ENCODE data around the gene B4GALNT4.

The B4GALNT4 gene

DNA sequence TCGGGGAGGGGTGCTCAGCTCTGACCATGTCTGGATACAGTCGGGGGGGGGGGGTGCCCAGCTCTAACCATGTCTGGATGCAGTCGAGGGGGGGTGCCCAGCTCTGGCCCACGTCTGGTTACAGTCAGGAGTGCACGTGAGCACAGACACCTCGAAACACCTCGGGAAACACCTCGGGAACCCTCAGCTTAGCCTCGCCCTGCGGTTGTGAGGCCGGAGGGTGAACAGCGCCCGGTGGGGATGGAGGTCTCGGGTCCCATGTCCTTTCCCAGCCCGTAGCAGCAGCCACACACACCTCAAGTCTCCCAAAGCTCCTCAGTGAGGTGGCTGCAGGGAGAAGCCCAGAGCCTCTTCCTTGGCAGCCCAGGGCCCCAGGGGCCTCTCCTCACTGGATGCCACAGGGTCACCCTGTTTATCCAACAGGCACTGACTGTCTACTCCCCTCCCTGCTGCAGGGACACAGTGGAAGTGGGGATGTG is 43.4 kb downstream of the B4GALNT4 start:
- peak overlapping the region; percentile 60 for H3K27ac ChIP-seq
- TF ChIP-seq, protein P1, sequence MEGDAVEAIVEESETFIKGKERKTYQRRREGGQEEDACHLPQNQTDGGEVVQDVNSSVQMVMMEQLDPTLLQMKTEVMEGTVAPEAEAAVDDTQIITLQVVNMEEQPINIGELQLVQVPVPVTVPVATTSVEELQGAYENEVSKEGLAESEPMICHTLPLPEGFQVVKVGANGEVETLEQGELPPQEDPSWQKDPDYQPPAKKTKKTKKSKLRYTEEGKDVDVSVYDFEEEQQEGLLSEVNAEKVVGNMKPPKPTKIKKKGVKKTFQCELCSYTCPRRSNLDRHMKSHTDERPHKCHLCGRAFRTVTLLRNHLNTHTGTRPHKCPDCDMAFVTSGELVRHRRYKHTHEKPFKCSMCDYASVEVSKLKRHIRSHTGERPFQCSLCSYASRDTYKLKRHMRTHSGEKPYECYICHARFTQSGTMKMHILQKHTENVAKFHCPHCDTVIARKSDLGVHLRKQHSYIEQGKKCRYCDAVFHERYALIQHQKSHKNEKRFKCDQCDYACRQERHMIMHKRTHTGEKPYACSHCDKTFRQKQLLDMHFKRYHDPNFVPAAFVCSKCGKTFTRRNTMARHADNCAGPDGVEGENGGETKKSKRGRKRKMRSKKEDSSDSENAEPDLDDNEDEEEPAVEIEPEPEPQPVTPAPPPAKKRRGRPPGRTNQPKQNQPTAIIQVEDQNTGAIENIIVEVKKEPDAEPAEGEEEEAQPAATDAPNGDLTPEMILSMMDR (conservative IDR thresholded peaks at IDR 0.05; ENCODE audit: low read depth): no peak
- no peak for DNase-seq (ENCODE audit: low spot score)
- ChIA-PET CTCF (interaction anchor here (1.2 kb wide), 2 partner anchors 36 to 106 kb away, joined by 3 to 4 read pairs; no protein-coding TSS in a partner anchor), POLR2A (ENCODE audit: low non-redundant PET) (interaction anchor here (0.7 kb wide), 1 partner anchor 122 kb away, joined by 3 read pairs; no protein-coding TSS in a partner anchor)

DNA sequence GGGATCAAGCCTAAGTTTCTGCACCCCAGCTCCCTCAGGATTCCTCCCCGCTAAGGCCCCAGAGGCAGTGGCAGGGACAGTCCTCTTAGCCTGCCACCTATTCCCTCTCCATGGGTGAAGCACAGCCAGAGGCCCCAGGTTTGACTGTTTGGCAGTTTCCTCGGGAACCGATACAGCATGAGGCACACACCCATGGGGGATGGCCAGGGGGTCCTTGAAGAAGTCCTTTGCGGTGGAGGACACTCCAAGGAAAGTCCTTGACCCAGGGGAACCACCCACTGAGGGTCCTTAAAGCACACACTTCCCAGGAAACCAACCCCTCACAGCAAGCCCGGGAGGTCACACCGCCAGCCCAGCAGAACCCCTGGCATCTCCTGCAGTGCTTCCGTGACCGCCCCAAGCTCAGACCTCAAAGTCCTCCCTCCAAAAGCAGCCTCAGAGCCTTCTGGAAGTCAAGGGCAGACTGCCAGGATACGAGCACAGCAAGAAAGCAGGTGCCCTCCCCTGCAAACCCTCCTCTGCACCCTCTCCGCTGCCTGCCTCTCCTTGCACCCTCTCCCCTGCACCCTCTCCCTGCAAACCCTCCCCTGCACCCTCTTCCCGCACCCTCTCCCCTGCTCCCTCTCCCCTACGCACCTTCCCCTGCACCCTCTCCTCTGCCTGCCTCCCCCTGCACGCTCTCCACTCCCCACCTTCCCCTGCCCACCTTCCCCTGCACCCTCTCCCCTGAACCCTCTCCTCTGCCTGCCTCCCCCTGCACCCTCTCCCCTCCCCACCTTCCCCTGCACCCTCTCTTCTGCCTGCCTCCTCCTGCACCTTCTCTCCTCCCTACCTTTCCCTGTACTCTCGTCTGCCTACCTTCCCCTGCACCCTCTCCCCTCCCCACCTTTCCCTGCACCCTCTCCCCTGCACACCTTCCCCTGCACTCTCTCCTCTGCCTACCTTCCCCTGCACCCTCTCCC is 44.1 kb downstream of the B4GALNT4 start:
- TF ChIP-seq, protein P1 (conservative IDR thresholded peaks at IDR 0.05; ENCODE audit: low read depth): no peak
- no peak for DNase-seq (ENCODE audit: low spot score)
- ChIA-PET CTCF (interaction anchor here (1.2 kb wide), 2 partner anchors 35 to 106 kb away, joined by 3 to 4 read pairs; no protein-coding TSS in a partner anchor), POLR2A (ENCODE audit: low non-redundant PET) (interaction anchor here (0.7 kb wide), 1 partner anchor 121 kb away, joined by 3 read pairs; no protein-coding TSS in a partner anchor)
- H3K27ac ChIP-seq: peak overlapping the region; percentile 60

DNA sequence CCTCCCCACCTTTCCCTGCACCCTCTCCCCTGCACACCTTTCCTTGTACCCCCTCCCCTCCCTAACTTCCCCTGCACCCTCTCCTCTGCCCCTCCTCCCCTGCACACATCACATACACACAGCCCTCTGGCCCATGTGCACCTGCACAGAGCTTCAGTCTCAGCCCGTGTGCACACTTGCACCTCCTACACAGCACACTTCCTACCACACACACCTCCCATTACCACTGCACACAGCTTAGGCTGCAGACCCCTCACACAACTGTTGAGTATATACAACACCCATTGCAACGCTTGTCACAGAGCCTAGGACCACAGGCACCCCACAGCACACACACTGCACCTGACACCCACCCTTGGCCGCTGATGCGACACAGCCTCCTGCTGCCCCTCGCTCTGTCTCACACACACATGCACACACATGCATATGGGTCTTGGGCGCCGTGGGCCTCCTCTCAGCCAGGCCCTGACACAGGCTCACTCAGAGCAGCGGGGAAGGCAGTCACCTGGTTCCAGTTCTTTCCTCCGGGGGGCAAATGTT is 45.1 kb downstream of the B4GALNT4 start:
- H3K27ac ChIP-seq: peak overlapping the region; percentile 61
- DNase-seq (ENCODE audit: low spot score): no peak
- TF ChIP-seq, protein P1 (conservative IDR thresholded peaks at IDR 0.05; ENCODE audit: low read depth): no peak
- CTCF ChIA-PET: interaction anchor here (0.7 kb wide), 1 partner anchor 40 kb away, joined by 3 read pairs; no protein-coding TSS in a partner anchor
- POLR2A ChIA-PET (ENCODE audit: low non-redundant PET): no interaction called here

DNA sequence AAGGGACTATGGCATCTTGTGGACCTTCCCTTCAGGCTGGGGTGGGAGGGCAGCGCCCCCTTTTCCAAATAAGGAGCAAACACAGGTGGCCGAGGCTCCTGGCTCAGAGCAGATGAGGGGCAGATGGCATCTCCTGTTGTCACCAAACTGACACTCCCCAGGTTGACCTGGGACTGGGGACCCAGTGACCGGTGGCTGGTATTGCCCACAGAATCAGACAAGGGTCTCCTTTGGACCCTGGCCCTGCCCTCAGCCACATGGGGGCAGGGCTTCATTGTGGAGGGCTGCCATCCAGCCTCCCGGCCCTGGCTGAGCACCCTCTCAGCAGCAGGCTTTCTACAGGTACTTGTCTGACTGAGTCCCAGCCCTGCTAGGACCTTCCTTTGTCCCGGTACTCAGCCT is 46.3 kb downstream of the B4GALNT4 start:
- no peak for DNase-seq (ENCODE audit: low spot score)
- ChIA-PET CTCF (interaction anchor here (1.6 kb wide), 1 partner anchor 33 kb away, joined by 9 read pairs; no protein-coding TSS in a partner anchor), POLR2A (ENCODE audit: low non-redundant PET) (no interaction called here)
- TF ChIP-seq, protein P1 (conservative IDR thresholded peaks at IDR 0.05; ENCODE audit: low read depth): no peak
- H3K27ac ChIP-seq: peak overlapping the region; percentile 61

DNA sequence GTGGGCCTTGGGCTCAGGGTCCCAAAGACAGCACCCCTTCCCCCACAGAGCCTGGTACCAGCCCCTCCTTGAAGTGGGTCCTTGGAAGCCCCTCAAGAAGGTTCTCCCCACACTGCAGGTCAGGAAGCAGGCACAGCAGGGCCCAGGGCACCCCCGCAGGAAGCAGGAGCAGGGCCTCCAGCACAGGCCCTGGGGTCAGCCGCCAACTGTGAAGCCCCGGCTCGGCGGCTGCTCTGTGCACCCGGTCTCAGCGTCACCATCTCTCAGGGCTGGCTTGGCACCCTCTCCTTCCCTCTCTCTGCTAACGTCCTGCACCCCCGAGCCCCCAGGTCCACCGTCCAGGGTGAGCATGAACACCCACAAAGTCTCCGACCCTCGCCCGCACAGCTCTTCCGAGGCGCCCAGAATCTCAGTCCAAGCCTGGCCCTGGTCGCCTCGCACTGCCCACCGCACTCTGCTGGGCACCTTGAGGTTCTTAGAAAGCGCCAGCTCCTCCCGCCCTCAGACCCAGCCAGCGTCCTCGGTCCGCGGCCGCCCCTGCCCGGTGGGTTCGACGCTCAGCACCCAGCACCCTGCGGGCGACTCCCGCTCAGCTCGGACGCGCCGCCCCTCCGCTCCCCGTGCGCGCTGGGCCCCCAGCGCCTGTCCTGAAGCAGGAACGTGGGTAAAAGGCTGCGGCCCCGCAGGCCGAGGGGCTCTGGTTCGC is 46.9 kb downstream of the B4GALNT4 start:
- no peak for DNase-seq (ENCODE audit: low spot score)
- POLR2A ChIA-PET (ENCODE audit: low non-redundant PET): interaction anchor here (0.6 to 1.5 kb wide), 3 partner anchors 26 to 198 kb away, joined by 3 to 10 read pairs (median 5); partner anchors contain the start of gene ANO9
- CTCF ChIA-PET: interaction anchor here (1.2 to 1.6 kb wide), 2 partner anchors 32 to 35 kb away, joined by 4 to 9 read pairs; no protein-coding TSS in a partner anchor
- H3K27ac ChIP-seq: peak overlapping the region; percentile 61
- TF ChIP-seq, protein P1 (conservative IDR thresholded peaks at IDR 0.05; ENCODE audit: low read depth): no peak

Measured in RWPE1 (cell line).